K562 (cell line): Measurements from ENCODE around the gene CLASP1.

Experiments
- ESRRB ChIP-seq: fragments of 250-450 bp; sonication (Bioruptor Pico); IDR thresholded peaks from 2 replicates; pipeline ENCODE4 v1.5.0; 2020; ENCODE audit warnings: mild to moderate bottlenecking, moderate library complexity, borderline replicate concordance
- MAFG ChIP-seq: fragments of 450-650 bp; conservative IDR thresholded peaks from 2 replicates; pipeline ENCODE4 v1.6.1; 2016; ENCODE audit warnings: missing genetic modification characterization, missing compliant biosample characterization
- MYNN ChIP-seq, 2 experiments: sonication (generic); formaldehyde crosslinking in 1 of 2; IDR thresholded peaks; 2 replicates each; pipeline versions ENCODE4 v1.5.0 to v1.6.1; 2016 to 2020; ENCODE audit warnings: antibody characterized with exemption in 1 of 2, missing genetic modification reagents in 1 of 2
- SIN3A ChIP-seq, 2 experiments: fragments of 150-350 bp in 1 of 2; IDR thresholded peaks; 2 replicates each; pipeline ENCODE4 v1.6.1; 2011 to 2016; ENCODE audit warnings: borderline replicate concordance in 2 of 2, low read depth in 2 of 2, low read length in 2 of 2, mild to moderate bottlenecking in 2 of 2, moderate library complexity in 2 of 2; ENCODE audit not compliant: control insufficient read depth in 1 of 2
- SIN3B ChIP-seq: fragments of 450-650 bp; IDR thresholded peaks from 2 replicates; pipeline ENCODE4 v1.6.1; 2017; ENCODE audit warnings: low read depth, mild to moderate bottlenecking, moderate library complexity
- ZZZ3 ChIP-seq: fragments of 450-650 bp; IDR thresholded peaks from 2 replicates; pipeline ENCODE4 v1.6.1; 2016; ENCODE audit warnings: antibody characterized with exemption, mild to moderate bottlenecking, moderate library complexity
- TF ChIP-seq, protein P1 (sequence below), 3 experiments: IDR thresholded peaks in 2 of 3; conservative IDR thresholded peaks in 1 of 3; 2 replicates each; pipeline ENCODE4 v1.5.1; 2011 to 2012; ENCODE audit warnings: low read length in 3 of 3, mild to moderate bottlenecking in 3 of 3, control low read depth in 2 of 3, improper control_type of control experiment in 1 of 3, inconsistent platforms in 1 of 3, low read depth in 1 of 3, mixed read lengths in 1 of 3, moderate library complexity in 1 of 3; ENCODE audit not compliant: insufficient read depth in 2 of 3
- TF ChIP-seq, protein P2 (sequence below): fragments of 250-450 bp; sonication (Bioruptor Pico); IDR thresholded peaks from 2 replicates; pipeline ENCODE4 v1.8.0; 2021; ENCODE audit warnings: mild to moderate bottlenecking, moderate library complexity

DNA sequence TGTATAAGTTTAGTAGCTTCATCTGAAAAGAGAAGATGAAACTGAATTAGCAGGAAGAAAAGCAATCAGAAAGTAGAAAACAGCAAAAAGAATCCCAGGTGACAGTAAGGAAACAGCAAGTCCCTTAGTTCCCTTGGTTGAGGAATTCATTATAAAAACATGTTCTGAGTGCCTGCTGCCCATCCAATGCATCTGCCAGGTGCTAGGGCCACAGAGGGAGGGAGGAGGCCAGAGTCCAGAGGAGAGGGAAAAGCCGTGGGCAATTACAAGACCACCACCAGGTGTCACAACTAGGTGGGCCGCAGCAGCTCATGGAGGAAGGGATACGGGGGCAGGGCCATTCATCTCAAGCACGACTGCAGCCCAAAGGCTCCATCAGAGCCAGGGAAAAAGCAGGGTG, 308.3 kb downstream of the CLASP1 start:
- TF ChIP-seq, protein P1, sequence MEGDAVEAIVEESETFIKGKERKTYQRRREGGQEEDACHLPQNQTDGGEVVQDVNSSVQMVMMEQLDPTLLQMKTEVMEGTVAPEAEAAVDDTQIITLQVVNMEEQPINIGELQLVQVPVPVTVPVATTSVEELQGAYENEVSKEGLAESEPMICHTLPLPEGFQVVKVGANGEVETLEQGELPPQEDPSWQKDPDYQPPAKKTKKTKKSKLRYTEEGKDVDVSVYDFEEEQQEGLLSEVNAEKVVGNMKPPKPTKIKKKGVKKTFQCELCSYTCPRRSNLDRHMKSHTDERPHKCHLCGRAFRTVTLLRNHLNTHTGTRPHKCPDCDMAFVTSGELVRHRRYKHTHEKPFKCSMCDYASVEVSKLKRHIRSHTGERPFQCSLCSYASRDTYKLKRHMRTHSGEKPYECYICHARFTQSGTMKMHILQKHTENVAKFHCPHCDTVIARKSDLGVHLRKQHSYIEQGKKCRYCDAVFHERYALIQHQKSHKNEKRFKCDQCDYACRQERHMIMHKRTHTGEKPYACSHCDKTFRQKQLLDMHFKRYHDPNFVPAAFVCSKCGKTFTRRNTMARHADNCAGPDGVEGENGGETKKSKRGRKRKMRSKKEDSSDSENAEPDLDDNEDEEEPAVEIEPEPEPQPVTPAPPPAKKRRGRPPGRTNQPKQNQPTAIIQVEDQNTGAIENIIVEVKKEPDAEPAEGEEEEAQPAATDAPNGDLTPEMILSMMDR (IDR thresholded peaks at IDR 0.05 in 2 of 3, conservative IDR thresholded peaks at IDR 0.05 in 1 of 3; ENCODE audit: insufficient read depth in 2 of 3, low read depth in 1 of 3, low read length in 3 of 3) = no peak
- TF ChIP-seq MYNN (IDR thresholded peaks at IDR 0.05) (no peak), MYNN (CRISPR knock-in tag; IDR thresholded peaks at IDR 0.05) (no peak), MAFG (tag) (no peak), ESRRB (CRISPR knock-in tag) (no peak), SIN3B (no peak), ZZZ3 (no peak), SIN3A (IDR thresholded peaks at IDR 0.05; ENCODE audit: borderline replicate concordance in 2 of 2, control insufficient read depth in 1 of 2, low read depth in 2 of 2, low read length in 2 of 2) (no peak)
- TF ChIP-seq, protein P2, sequence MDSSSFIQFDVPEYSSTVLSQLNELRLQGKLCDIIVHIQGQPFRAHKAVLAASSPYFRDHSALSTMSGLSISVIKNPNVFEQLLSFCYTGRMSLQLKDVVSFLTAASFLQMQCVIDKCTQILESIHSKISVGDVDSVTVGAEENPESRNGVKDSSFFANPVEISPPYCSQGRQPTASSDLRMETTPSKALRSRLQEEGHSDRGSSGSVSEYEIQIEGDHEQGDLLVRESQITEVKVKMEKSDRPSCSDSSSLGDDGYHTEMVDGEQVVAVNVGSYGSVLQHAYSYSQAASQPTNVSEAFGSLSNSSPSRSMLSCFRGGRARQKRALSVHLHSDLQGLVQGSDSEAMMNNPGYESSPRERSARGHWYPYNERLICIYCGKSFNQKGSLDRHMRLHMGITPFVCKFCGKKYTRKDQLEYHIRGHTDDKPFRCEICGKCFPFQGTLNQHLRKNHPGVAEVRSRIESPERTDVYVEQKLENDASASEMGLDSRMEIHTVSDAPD = no peak
